HepG2 (cell line): ENCODE measurements around the gene TMEM236. TPM values are rescaled to one million over a fixed set of nuclear protein-coding genes. Genes with fewer than 3 reads are reported as not detected.

Experiments used
- CENPT ChIP-seq: sonication (generic); formaldehyde crosslinking; IDR thresholded peaks from 2 replicates; pipeline ENCODE4 v1.8.0; 2022; ENCODE audit warnings: low read depth, mild to moderate bottlenecking, moderate library complexity, missing genetic modification reagents
- CREM ChIP-seq, 2 experiments: sonication (generic) in 1 of 2; formaldehyde crosslinking in 1 of 2; IDR thresholded peaks; 2 replicates each; pipeline versions ENCODE4 v1.4.0 to v1.6.1; 2016 to 2020; ENCODE audit warnings: antibody characterized with exemption in 1 of 2, mild to moderate bottlenecking in 1 of 2, missing genetic modification reagents in 1 of 2
- ETS1 ChIP-seq: sonication (generic); formaldehyde crosslinking; IDR thresholded peaks from 2 replicates; pipeline ENCODE4 v1.4.0; 2020; ENCODE audit warnings: missing genetic modification reagents
- FOXA3 ChIP-seq: IDR thresholded peaks from 2 replicates; pipeline ENCODE4 v1.6.1; 2016; ENCODE audit warnings: missing genetic modification reagents, missing compliant biosample characterization
- GATAD1 ChIP-seq: IDR thresholded peaks from 2 replicates; pipeline ENCODE4 v1.6.1; 2016; ENCODE audit warnings: missing genetic modification reagents, missing compliant biosample characterization
- HHEX ChIP-seq: IDR thresholded peaks from 2 replicates; pipeline ENCODE4 v1.6.1; 2016; ENCODE audit warnings: control low read depth
- HOXA9 ChIP-seq: sonication (generic); formaldehyde crosslinking; IDR thresholded peaks from 2 replicates; pipeline ENCODE4 v1.8.1; 2022; ENCODE audit warnings: missing genetic modification reagents, mild to moderate bottlenecking, moderate library complexity, borderline replicate concordance
- LRRFIP1 ChIP-seq: sonication (generic); formaldehyde crosslinking; conservative IDR thresholded peaks from 2 replicates; pipeline ENCODE4 v1.4.0; 2020; ENCODE audit warnings: missing genetic modification reagents
- MIER2 ChIP-seq: IDR thresholded peaks from 2 replicates; pipeline ENCODE4 v1.6.1; 2016; ENCODE audit warnings: missing biosample characterization, missing genetic modification reagents
- NFE2L2 ChIP-seq: fragments of 150-350 bp; IDR thresholded peaks from 2 replicates; pipeline ENCODE4 v1.6.1; 2014; ENCODE audit warnings: low read length
- PAX8 ChIP-seq: sonication (generic); formaldehyde crosslinking; IDR thresholded peaks from 2 replicates; pipeline ENCODE4 v1.8.0; 2022; ENCODE audit warnings: mild to moderate bottlenecking, missing genetic modification reagents, borderline replicate concordance
- RERE ChIP-seq: IDR thresholded peaks from 2 replicates; pipeline ENCODE4 v1.6.1; 2016; ENCODE audit warnings: low read depth, missing genetic modification reagents, missing compliant biosample characterization
- SCMH1 ChIP-seq: sonication (generic); formaldehyde crosslinking; IDR thresholded peaks from 2 replicates; pipeline ENCODE4 v1.9.0; 2021; ENCODE audit warnings: missing genetic modification reagents, mild to moderate bottlenecking, borderline replicate concordance
- ZBTB46 ChIP-seq: sonication (generic); formaldehyde crosslinking; IDR thresholded peaks from 2 replicates; pipeline ENCODE4 v1.4.0; 2020; ENCODE audit warnings: mild to moderate bottlenecking, missing genetic modification reagents, borderline replicate concordance
- ZGPAT ChIP-seq: IDR thresholded peaks from 2 replicates; pipeline ENCODE4 v1.6.1; 2016; ENCODE audit warnings: mild to moderate bottlenecking
- ZNF543 ChIP-seq: sonication (generic); formaldehyde crosslinking; IDR thresholded peaks from 2 replicates; pipeline ENCODE4 v1.4.0; 2020; ENCODE audit warnings: mild to moderate bottlenecking, missing genetic modification reagents
- polyA plus RNA-seq, 8 experiments: library from polyadenylated mRNA; depleted of rRNA in 3 of 8; stranded (reverse) in 7 of 8; unstranded in 1 of 8; fragments of >200 nt; fragmentation: Illumina TruSeq in 4 of 8; extraction: Trizol in 4 of 8; gene quantifications; 2 replicates each; pipeline versions ENCODE4 v1.2.1 to v1.2.3, GENCODE V29; 2011 to 2016; ENCODE audit warnings: low read depth in 4 of 8, missing spikeins in 1 of 8, mixed read lengths in 1 of 8; ENCODE audit not compliant: insufficient read depth in 1 of 8
- total RNA-seq, 5 experiments: library from RNA; depleted of rRNA; stranded (reverse); fragments of >200 nt; fragmentation: Illumina TruSeq; extraction: Trizol; gene quantifications; 2 replicates each; pipeline ENCODE4 v1.2.3, GENCODE V29; 2016; ENCODE audit warnings: low read depth in 1 of 5

The TMEM236 gene
- total and polyA plus RNA-seq, 2 of the 13 experiments (the other 11 are each of a cell fraction or from before 2014, with no cell fraction given): 0.04 to 0.08 TPM

GRCh38 chr10:17793823-17794644, 42.0 kb downstream of the TMEM236 start (continued):
- TF ChIP-seq SCMH1 (CRISPR knock-in tag): no peak
- TF ChIP-seq CREM (IDR thresholded peaks at IDR 0.05): peak; percentile 37; the same call in 1 of the 2 replicates
- TF ChIP-seq CREM (CRISPR knock-in tag; IDR thresholded peaks at IDR 0.05): no peak
- TF ChIP-seq RERE (CRISPR knock-in tag): peak; percentile 72; the same call in 1 of the 2 replicates
- no peak for TF ChIP-seq NFE2L2
- TF ChIP-seq CENPT (CRISPR knock-in tag): no peak
- peak; percentile 88 for TF ChIP-seq HHEX
- no peak for TF ChIP-seq LRRFIP1
- no peak for TF ChIP-seq ZGPAT (CRISPR knock-in tag)
- no peak for TF ChIP-seq PAX8 (CRISPR knock-in tag)
- TF ChIP-seq MIER2 (CRISPR knock-in tag): no peak
- TF ChIP-seq HOXA9 (CRISPR knock-in tag): no peak
- TF ChIP-seq GATAD1 (CRISPR knock-in tag): no peak
- TF ChIP-seq ZNF543 (CRISPR knock-in tag): no peak
- no peak for TF ChIP-seq ETS1 (CRISPR knock-in tag)
- TF ChIP-seq FOXA3 (CRISPR knock-in tag): peak; percentile 58
- no peak for TF ChIP-seq ZBTB46 (CRISPR knock-in tag)
